Measurements from ENCODE around the gene LENEP.

Gene LENEP

GRCh38 chr1:154960446-154961136 is 32.8 kb upstream of the LENEP start:
- DNase-seq: no peak

GRCh38 chr1:154961207-154962155 is 31.9 kb upstream of the LENEP start, which contains the start of gene PYGO2:
PYGO2 (minus strand) TSS chr1:154961782; CDS start chr1:154961576, 206 bp downstream.
- peak; percentile 79 for DNase-seq

- DNase-seq: no peak
Observed at GRCh38 chr1:154962156-154962749, 31.1 kb upstream of the LENEP start.

- DNase-seq: no peak
Observed at GRCh38 chr1:154962795-154963330, 30.5 kb upstream of the LENEP start.

GRCh38 chr1:154963643-154964042 is 29.7 kb upstream of the LENEP start:
- DNase-seq: no peak

GRCh38 chr1:154964359-154964758 is 29.0 kb upstream of the LENEP start:
- no peak for DNase-seq

GRCh38 chr1:154966111-154966510 is 27.3 kb upstream of the LENEP start:
- no peak for DNase-seq

GRCh38 chr1:154967331-154967950 is 25.9 kb upstream of the LENEP start:
- DNase-seq: no peak

GRCh38 chr1:154968731-154969130 is 24.7 kb upstream of the LENEP start:
- no peak for DNase-seq

- no peak for DNase-seq
Observed at GRCh38 chr1:154969246-154969645, 24.1 kb upstream of the LENEP start.

GRCh38 chr1:154969860-154970452 is 23.4 kb upstream of the LENEP start:
- no peak for DNase-seq

- no peak for DNase-seq
Observed at GRCh38 chr1:154970631-154971340, 22.6 kb upstream of the LENEP start, which contains the start of gene SHC1. SHC1 (minus strand) TSS chr1:154970747; CDS start chr1:154970526, 221 bp downstream.

GRCh38 chr1:154971341-154971998 is 21.9 kb upstream of the LENEP start:
- DNase-seq: no peak

- no peak for DNase-seq
Observed at GRCh38 chr1:154972213-154972516, 21.2 kb upstream of the LENEP start.

GRCh38 chr1:154972517-154973343 is 20.7 kb upstream of the LENEP start:
- DNase-seq: no peak

- peak; percentile 85 for DNase-seq
Observed at GRCh38 chr1:154973344-154974101, 19.9 kb upstream of the LENEP start.

- peak; percentile 98 for DNase-seq
Observed at GRCh38 chr1:154974102-154974807, 19.1 kb upstream of the LENEP start, which contains the start of gene CKS1B. CKS1B (plus strand) TSS chr1:154974681; CDS start chr1:154974746, 65 bp downstream.

- peak; percentile 96 for DNase-seq
Observed at GRCh38 chr1:154974808-154975408, 18.5 kb upstream of the LENEP start.
